ENCODE measurements around the gene RPRD2. TPM values are rescaled to one million over a fixed set of nuclear protein-coding genes. Genes with fewer than 3 reads are reported as not detected.

Gene RPRD2
- total and polyA plus RNA-seq, 4 donors: 5.4 to 9.7 (median 8.0) TPM

DNA sequence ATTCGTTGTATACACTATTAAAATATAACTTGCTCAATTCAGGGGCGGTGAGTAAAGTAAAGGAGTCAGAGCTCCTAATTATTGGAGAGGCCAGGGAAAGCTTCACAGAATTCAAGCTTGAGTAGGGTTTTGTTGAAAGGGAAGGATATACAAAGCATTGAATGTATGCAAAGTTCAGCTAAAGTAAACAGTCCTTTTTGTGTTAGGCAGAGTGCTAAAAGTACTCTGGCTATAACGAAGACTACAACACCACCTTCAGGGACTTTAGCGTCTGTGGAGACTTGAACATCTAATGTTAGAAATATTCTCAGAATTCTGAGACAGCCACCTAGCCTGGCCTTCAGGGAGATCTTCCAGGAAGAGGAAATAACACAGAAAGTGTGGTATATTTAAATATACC lies 152.7 kb downstream of the RPRD2 start:
- peaks cover 2 to 17% (median 9%) of the 10 kb centered on the region in 4 donors for H3K4me1 ChIP-seq (ENCODE audit: control insufficient read depth in 4 of 4, insufficient read depth in 4 of 4, low read length in 3 of 4)
- no peaks in the 10 kb centered on the region for H3K9me3 ChIP-seq (ENCODE audit: control insufficient read depth in 4 of 4, low read length in 3 of 4)
- H3K27ac ChIP-seq (ENCODE audit: low read depth in 1 of 2, low read length in 2 of 2): no peak overlapping the region
- no peaks in the 10 kb centered on the region for H3K27me3 ChIP-seq (ENCODE audit: control insufficient read depth in 4 of 4, insufficient read depth in 4 of 4, low read length in 3 of 4)
- TF ChIP-seq RXRA (IDR thresholded peaks at IDR 0.05): no peak
- peak; percentile 28 to 31 for TF ChIP-seq RAD21 (IDR thresholded peaks at IDR 0.05)
- no peak overlapping the region for H3K9ac ChIP-seq (ENCODE audit: low read depth in 1 of 2, low read length in 2 of 2)
- H3K36me3 ChIP-seq (ENCODE audit: control insufficient read depth in 4 of 4, insufficient read depth in 3 of 4, low read depth in 1 of 4, low read length in 3 of 4): no peaks in the 10 kb centered on the region
- H3K4me3 ChIP-seq (ENCODE audit: low read depth in 1 of 3, low read length in 3 of 3): no peak overlapping the region
- no peak for DNase-seq (ENCODE audit: low spot score)
- 48% methylated on average over 4 of the region's 4 CpGs for WGBS

DNA sequence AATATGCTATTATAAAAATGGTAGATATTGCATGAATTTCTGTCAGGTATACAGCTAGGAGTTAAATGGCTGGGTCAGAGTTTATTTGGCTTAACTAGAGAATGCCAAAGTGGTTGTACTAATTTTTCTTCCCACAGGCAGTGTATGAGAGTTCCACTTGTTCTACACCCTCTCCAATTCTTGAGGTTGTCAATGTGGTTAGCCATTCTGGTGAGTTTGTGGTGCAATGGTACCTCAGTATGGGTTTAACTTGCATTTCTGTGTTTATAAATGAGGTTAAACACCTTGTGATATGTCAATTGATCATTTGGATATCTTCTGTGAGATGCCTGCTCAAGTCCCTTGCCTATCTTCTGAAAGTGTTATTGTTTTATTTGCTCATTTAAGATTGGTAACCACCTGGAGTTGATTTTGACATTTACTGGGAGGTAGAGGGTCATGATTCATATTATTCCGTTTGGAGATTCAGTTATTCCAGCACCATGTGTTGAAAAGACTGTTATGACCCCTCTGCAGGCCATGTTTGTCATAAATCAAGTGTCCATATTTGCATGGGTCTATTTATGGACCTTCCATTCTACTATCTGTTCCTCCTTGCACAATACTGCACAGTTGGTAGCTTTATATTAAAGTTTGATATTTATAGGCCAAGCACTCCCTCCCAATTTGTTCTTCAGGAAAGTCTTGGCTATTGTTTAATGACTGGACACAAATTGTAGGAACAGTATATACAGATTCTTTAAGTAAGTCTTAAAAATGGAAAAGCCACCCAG lies 157.4 kb downstream of the RPRD2 start:
- H3K27me3 ChIP-seq (ENCODE audit: control insufficient read depth in 4 of 4, insufficient read depth in 4 of 4, low read length in 3 of 4): no peaks in the 10 kb centered on the region
- TF ChIP-seq, protein P1, sequence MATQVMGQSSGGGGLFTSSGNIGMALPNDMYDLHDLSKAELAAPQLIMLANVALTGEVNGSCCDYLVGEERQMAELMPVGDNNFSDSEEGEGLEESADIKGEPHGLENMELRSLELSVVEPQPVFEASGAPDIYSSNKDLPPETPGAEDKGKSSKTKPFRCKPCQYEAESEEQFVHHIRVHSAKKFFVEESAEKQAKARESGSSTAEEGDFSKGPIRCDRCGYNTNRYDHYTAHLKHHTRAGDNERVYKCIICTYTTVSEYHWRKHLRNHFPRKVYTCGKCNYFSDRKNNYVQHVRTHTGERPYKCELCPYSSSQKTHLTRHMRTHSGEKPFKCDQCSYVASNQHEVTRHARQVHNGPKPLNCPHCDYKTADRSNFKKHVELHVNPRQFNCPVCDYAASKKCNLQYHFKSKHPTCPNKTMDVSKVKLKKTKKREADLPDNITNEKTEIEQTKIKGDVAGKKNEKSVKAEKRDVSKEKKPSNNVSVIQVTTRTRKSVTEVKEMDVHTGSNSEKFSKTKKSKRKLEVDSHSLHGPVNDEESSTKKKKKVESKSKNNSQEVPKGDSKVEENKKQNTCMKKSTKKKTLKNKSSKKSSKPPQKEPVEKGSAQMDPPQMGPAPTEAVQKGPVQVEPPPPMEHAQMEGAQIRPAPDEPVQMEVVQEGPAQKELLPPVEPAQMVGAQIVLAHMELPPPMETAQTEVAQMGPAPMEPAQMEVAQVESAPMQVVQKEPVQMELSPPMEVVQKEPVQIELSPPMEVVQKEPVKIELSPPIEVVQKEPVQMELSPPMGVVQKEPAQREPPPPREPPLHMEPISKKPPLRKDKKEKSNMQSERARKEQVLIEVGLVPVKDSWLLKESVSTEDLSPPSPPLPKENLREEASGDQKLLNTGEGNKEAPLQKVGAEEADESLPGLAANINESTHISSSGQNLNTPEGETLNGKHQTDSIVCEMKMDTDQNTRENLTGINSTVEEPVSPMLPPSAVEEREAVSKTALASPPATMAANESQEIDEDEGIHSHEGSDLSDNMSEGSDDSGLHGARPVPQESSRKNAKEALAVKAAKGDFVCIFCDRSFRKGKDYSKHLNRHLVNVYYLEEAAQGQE (IDR thresholded peaks at IDR 0.05): no peak
- TF ChIP-seq HNF4G (IDR thresholded peaks at IDR 0.05): no peak
- no peak for TF ChIP-seq SP1 (IDR thresholded peaks at IDR 0.05)
- no peak for TF ChIP-seq RXRA (IDR thresholded peaks at IDR 0.05)
- TF ChIP-seq GABPA (IDR thresholded peaks at IDR 0.05 in 1 of 2, conservative IDR thresholded peaks at IDR 0.05 in 1 of 2): no peak
- no peak for TF ChIP-seq YY1 (IDR thresholded peaks at IDR 0.05)
- no peak for TF ChIP-seq JUND (IDR thresholded peaks at IDR 0.05)
- no peak for TF ChIP-seq FOXA2 (IDR thresholded peaks at IDR 0.05)
- no peak for TF ChIP-seq HNF4A (conservative IDR thresholded peaks at IDR 0.05)
- TF ChIP-seq, protein P2, sequence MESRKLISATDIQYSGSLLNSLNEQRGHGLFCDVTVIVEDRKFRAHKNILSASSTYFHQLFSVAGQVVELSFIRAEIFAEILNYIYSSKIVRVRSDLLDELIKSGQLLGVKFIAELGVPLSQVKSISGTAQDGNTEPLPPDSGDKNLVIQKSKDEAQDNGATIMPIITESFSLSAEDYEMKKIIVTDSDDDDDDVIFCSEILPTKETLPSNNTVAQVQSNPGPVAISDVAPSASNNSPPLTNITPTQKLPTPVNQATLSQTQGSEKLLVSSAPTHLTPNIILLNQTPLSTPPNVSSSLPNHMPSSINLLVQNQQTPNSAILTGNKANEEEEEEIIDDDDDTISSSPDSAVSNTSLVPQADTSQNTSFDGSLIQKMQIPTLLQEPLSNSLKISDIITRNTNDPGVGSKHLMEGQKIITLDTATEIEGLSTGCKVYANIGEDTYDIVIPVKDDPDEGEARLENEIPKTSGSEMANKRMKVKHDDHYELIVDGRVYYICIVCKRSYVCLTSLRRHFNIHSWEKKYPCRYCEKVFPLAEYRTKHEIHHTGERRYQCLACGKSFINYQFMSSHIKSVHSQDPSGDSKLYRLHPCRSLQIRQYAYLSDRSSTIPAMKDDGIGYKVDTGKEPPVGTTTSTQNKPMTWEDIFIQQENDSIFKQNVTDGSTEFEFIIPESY (IDR thresholded peaks at IDR 0.05): no peak
- TF ChIP-seq EGR1 (IDR thresholded peaks at IDR 0.05; ENCODE audit: low read depth in 2 of 2): no peak
- TF ChIP-seq FOXA1 (IDR thresholded peaks at IDR 0.05): no peak
- no peak for TF ChIP-seq TAF1 (conservative IDR thresholded peaks at IDR 0.05)
- no peak for TF ChIP-seq RAD21 (IDR thresholded peaks at IDR 0.05)
- TF ChIP-seq, protein P3, sequence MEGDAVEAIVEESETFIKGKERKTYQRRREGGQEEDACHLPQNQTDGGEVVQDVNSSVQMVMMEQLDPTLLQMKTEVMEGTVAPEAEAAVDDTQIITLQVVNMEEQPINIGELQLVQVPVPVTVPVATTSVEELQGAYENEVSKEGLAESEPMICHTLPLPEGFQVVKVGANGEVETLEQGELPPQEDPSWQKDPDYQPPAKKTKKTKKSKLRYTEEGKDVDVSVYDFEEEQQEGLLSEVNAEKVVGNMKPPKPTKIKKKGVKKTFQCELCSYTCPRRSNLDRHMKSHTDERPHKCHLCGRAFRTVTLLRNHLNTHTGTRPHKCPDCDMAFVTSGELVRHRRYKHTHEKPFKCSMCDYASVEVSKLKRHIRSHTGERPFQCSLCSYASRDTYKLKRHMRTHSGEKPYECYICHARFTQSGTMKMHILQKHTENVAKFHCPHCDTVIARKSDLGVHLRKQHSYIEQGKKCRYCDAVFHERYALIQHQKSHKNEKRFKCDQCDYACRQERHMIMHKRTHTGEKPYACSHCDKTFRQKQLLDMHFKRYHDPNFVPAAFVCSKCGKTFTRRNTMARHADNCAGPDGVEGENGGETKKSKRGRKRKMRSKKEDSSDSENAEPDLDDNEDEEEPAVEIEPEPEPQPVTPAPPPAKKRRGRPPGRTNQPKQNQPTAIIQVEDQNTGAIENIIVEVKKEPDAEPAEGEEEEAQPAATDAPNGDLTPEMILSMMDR (IDR thresholded peaks at IDR 0.05; ENCODE audit: low read depth, low read length, missing input control): no peak
- TF ChIP-seq, protein P4, sequence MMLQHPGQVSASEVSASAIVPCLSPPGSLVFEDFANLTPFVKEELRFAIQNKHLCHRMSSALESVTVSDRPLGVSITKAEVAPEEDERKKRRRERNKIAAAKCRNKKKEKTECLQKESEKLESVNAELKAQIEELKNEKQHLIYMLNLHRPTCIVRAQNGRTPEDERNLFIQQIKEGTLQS (IDR thresholded peaks at IDR 0.05): no peak
- TF ChIP-seq, protein P5, sequence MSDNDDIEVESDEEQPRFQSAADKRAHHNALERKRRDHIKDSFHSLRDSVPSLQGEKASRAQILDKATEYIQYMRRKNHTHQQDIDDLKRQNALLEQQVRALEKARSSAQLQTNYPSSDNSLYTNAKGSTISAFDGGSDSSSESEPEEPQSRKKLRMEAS (IDR thresholded peaks at IDR 0.05): no peak
- no peak for DNase-seq (ENCODE audit: low spot score)
- peaks cover 0 to 3% (median 2%) of the 10 kb centered on the region in 4 donors for H3K4me1 ChIP-seq (ENCODE audit: control insufficient read depth in 4 of 4, insufficient read depth in 4 of 4, low read length in 3 of 4)
- H3K36me3 ChIP-seq (ENCODE audit: control insufficient read depth in 4 of 4, insufficient read depth in 3 of 4, low read depth in 1 of 4, low read length in 3 of 4): no peaks in the 10 kb centered on the region
- H3K4me3 ChIP-seq (ENCODE audit: low read depth in 1 of 3, low read length in 3 of 3): no peak overlapping the region
- H3K9me3 ChIP-seq (ENCODE audit: control insufficient read depth in 4 of 4, low read length in 3 of 4): no peaks in the 10 kb centered on the region
- no peak overlapping the region for H3K9ac ChIP-seq (ENCODE audit: low read depth in 1 of 2, low read length in 2 of 2)
- WGBS: 90% methylated on average over 1 of the region's 1 CpG
- no peak overlapping the region for H3K27ac ChIP-seq (ENCODE audit: low read depth in 1 of 2, low read length in 2 of 2)

Data from liver (tissue), 9 donors.